K562 (cell line): ENCODE data around the gene CCDC32. TPM values are rescaled to one million over a fixed set of nuclear protein-coding genes. Genes with fewer than 3 reads are reported as not detected.

ENCODE experiments used
- ESRRA ChIP-seq: fragments of 450-650 bp; IDR thresholded peaks from 2 replicates; pipeline ENCODE4 v1.6.1; 2014; ENCODE audit warnings: low read depth, mild to moderate bottlenecking, moderate library complexity, borderline replicate concordance
- HMGN3 ChIP-seq: IDR thresholded peaks from 2 replicates; pipeline ENCODE4 v1.6.1; 2011; ENCODE audit warnings: borderline replicate concordance, low read depth, mild to moderate bottlenecking, mixed read lengths, low read length; ENCODE audit not compliant: insufficient read length; ENCODE audit errors: extremely low read depth
- KHSRP ChIP-seq: fragments of 450-650 bp; IDR thresholded peaks from 2 replicates; pipeline ENCODE4 v1.6.1; 2017
- TBL1XR1 ChIP-seq, 2 experiments: IDR thresholded peaks; 2 replicates each; pipeline ENCODE4 v1.6.1; 2012; ENCODE audit warnings: improper control_type of control experiment in 2 of 2, low read length in 2 of 2, mild to moderate bottlenecking in 1 of 2
- ZNF354B ChIP-seq: fragments of 250-450 bp; sonication (Bioruptor Pico); IDR thresholded peaks from 2 replicates; pipeline ENCODE4 v1.4.0; 2020
- polyA plus RNA-seq, 8 experiments: library from polyadenylated mRNA; depleted of rRNA in 4 of 8; stranded (reverse) in 5 of 8; unstranded in 3 of 8; fragments of >200 nt; fragmentation: Nextera tagmentation in 2 of 8; fragmentation: Illumina TruSeq in 1 of 8; extraction: Ambion mirVana in 2 of 8; extraction: Trizol in 1 of 8; gene quantifications; 2 replicates each; pipeline versions ENCODE4 v1.2.1 to v1.2.3, GENCODE V29; 2011 to 2014; ENCODE audit warnings: inconsistent platforms in 1 of 8, missing spikeins in 1 of 8
- total RNA-seq, 7 experiments: library from RNA; depleted of rRNA in 6 of 7; stranded (reverse); fragments of >200 nt in 6 of 7; fragmentation: Illumina TruSeq in 2 of 7; extraction: Trizol in 2 of 7; gene quantifications; 2 replicates each; pipeline versions ENCODE4 v1.2.1 to v1.2.3, GENCODE V29; 2011 to 2021; ENCODE audit warnings: low replicate concordance in 1 of 7
- TF ChIP-seq, protein P1 (sequence below), 2 experiments: fragments of 450-650 bp; IDR thresholded peaks; 2 replicates each; pipeline ENCODE4 v1.6.1; 2018; ENCODE audit warnings: mild to moderate bottlenecking in 2 of 2, low read depth in 1 of 2; ENCODE audit not compliant: partially characterized antibody in 2 of 2
- TF ChIP-seq, protein P2 (sequence below): fragments of 250-450 bp; sonication (Bioruptor Pico); IDR thresholded peaks from 2 replicates; pipeline ENCODE4 v1.4.0; 2020
- TF ChIP-seq, protein P3 (sequence below): fragments of 450-650 bp; IDR thresholded peaks from 2 replicates; pipeline ENCODE4 v1.6.1; 2016; ENCODE audit warnings: borderline replicate concordance

CCDC32 gene
- total and polyA plus RNA-seq, 9 of the 15 experiments (the other 6 are each of a cell fraction or from before 2014, with no cell fraction given): 22.2 to 94.8 (median 37.1) TPM

DNA sequence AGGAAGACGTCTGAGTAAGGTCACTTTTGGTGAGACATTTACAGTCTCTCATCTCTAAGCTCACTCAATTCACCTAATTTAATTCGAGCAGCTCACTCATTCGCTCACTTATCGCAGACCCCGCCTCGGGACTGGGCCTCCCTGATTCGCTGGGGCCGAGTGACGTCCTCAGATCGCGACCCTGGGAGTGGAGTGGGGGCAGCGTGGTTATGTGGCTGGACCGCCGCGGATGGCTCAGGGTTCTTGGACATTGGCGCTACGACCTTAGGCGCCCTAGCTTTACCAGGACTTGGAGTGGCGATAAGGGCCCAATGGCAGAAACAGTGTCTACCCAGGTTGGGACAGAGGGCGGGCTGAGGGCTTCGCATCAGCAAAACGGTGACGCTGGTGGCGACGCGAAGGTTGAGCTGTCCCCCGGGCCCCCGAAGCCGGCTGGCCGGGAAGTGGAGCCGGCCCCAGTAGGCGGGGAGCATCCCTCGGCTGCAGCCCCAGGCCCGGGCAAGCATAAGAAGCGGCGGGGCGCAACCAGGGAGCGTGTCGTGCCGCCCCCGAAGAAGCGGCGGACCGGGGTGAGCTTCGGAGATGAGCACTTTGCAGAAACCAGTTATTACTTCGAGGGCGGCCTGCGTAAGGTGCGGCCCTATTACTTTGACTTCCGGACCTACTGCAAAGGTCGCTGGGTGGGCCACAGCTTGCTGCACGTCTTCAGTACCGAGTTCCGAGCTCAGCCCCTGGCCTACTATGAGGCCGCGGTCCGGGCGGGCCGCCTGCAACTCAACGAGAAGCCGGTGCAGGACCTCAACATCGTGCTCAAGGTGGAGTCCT lies 4.5 kb upstream of the CCDC32 start, which contains the start of gene RPUSD2 (continued):
- TF ChIP-seq, protein P1, sequence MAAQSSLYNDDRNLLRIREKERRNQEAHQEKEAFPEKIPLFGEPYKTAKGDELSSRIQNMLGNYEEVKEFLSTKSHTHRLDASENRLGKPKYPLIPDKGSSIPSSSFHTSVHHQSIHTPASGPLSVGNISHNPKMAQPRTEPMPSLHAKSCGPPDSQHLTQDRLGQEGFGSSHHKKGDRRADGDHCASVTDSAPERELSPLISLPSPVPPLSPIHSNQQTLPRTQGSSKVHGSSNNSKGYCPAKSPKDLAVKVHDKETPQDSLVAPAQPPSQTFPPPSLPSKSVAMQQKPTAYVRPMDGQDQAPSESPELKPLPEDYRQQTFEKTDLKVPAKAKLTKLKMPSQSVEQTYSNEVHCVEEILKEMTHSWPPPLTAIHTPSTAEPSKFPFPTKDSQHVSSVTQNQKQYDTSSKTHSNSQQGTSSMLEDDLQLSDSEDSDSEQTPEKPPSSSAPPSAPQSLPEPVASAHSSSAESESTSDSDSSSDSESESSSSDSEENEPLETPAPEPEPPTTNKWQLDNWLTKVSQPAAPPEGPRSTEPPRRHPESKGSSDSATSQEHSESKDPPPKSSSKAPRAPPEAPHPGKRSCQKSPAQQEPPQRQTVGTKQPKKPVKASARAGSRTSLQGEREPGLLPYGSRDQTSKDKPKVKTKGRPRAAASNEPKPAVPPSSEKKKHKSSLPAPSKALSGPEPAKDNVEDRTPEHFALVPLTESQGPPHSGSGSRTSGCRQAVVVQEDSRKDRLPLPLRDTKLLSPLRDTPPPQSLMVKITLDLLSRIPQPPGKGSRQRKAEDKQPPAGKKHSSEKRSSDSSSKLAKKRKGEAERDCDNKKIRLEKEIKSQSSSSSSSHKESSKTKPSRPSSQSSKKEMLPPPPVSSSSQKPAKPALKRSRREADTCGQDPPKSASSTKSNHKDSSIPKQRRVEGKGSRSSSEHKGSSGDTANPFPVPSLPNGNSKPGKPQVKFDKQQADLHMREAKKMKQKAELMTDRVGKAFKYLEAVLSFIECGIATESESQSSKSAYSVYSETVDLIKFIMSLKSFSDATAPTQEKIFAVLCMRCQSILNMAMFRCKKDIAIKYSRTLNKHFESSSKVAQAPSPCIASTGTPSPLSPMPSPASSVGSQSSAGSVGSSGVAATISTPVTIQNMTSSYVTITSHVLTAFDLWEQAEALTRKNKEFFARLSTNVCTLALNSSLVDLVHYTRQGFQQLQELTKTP (IDR thresholded peaks at IDR 0.05; ENCODE audit: low read depth in 1 of 2, partially characterized antibody in 2 of 2): peak in 1 of 2 experiments; percentile 22
- TF ChIP-seq HMGN3 (peak; percentile 55), ZNF354B (no peak), ESRRA (0 out of 2 replicates have a peak, but pooled peaks have one; percentile 49), KHSRP (peak; percentile 74), TBL1XR1 (IDR thresholded peaks at IDR 0.05; ENCODE audit: low read length in 2 of 2) (peak in 1 of 2 experiments; percentile 73; a peak in 1 of 4 replicates)
- TF ChIP-seq, protein P2, sequence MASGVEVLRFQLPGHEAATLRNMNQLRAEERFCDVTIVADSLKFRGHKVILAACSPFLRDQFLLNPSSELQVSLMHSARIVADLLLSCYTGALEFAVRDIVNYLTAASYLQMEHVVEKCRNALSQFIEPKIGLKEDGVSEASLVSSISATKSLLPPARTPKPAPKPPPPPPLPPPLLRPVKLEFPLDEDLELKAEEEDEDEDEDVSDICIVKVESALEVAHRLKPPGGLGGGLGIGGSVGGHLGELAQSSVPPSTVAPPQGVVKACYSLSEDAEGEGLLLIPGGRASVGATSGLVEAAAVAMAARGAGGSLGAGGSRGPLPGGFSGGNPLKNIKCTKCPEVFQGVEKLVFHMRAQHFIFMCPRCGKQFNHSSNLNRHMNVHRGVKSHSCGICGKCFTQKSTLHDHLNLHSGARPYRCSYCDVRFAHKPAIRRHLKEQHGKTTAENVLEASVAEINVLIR (CRISPR knock-in tag): peak; percentile 94
- TF ChIP-seq, protein P3, sequence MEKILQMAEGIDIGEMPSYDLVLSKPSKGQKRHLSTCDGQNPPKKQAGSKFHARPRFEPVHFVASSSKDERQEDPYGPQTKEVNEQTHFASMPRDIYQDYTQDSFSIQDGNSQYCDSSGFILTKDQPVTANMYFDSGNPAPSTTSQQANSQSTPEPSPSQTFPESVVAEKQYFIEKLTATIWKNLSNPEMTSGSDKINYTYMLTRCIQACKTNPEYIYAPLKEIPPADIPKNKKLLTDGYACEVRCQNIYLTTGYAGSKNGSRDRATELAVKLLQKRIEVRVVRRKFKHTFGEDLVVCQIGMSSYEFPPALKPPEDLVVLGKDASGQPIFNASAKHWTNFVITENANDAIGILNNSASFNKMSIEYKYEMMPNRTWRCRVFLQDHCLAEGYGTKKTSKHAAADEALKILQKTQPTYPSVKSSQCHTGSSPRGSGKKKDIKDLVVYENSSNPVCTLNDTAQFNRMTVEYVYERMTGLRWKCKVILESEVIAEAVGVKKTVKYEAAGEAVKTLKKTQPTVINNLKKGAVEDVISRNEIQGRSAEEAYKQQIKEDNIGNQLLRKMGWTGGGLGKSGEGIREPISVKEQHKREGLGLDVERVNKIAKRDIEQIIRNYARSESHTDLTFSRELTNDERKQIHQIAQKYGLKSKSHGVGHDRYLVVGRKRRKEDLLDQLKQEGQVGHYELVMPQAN: peak; percentile 99
